GM18508 (cell line): ENCODE results near the gene VPS16.
"Not testable (repeated sequence)": the region's sequence is repeated elsewhere in the genome, so short reads cannot be mapped to it uniquely, and the experiment has no call there.

Experiments used
- ATAC-seq: cut with Tn5 transposase; IDR thresholded peaks from one replicate; pipeline ENCODE4 v1.9.1; 2021; ENCODE audit warnings: moderate number of reproducible peaks; ENCODE audit not compliant: insufficient read depth, unreplicated experiment

The VPS16 gene

DNA sequence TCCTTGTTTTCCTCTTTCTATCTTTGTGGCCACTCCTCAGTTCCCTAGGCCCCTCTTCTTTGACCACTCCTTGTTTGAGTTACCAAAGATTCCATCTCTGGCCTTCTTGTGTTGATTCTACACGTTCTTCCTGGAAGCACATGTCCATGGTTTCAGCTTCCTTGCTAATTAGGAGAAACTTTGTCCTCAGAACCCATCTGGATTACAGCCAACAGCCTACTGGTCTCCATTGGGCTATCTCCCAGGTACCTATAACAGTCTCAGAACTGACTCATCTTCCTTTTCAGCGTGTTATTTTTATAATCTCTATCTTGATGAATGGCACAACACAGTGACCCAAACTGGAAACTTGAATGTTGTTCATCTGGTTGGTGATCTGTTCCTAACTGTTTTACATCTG lies 50.2 kb downstream of the VPS16 start:
- ATAC-seq: no peak

- no peak for ATAC-seq
Observed at GRCh38 chr20:2891343-2891742, 50.8 kb downstream of the VPS16 start.

- no peak for ATAC-seq
Observed at GRCh38 chr20:2892376-2892775, 51.8 kb downstream of the VPS16 start.

GRCh38 chr20:2894221-2894620 lies 53.7 kb downstream of the VPS16 start:
- no peak for ATAC-seq

DNA sequence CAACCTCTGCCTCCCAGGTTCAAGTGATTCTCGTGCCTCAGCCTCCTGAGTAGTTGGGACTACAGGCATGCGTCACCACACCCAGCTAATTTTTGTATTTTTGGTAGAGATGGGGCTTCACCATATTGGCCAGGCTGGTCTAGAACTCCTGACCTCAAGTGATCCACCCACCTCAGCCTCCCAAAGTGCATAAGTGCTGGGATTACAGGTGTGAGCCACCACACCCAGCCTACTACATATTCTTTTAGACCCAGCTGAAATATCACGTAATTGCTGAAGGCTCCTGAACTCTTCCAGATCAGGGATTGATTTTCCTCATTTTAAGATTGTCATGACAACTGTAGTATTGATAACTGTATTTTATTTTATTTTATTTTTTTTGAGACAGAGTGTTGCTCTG lies 54.6 kb downstream of the VPS16 start:
- ATAC-seq: not testable (repeated sequence)

- no peak for ATAC-seq
Observed at GRCh38 chr20:2899243-2899642, 58.7 kb downstream of the VPS16 start.

GRCh38 chr20:2900845-2901592 lies 60.5 kb downstream of the VPS16 start:
- ATAC-seq: no peak

GRCh38 chr20:2902291-2902690 lies 61.7 kb downstream of the VPS16 start:
- ATAC-seq: no peak

GRCh38 chr20:2902818-2903217 lies 62.3 kb downstream of the VPS16 start:
- ATAC-seq: no peak

DNA sequence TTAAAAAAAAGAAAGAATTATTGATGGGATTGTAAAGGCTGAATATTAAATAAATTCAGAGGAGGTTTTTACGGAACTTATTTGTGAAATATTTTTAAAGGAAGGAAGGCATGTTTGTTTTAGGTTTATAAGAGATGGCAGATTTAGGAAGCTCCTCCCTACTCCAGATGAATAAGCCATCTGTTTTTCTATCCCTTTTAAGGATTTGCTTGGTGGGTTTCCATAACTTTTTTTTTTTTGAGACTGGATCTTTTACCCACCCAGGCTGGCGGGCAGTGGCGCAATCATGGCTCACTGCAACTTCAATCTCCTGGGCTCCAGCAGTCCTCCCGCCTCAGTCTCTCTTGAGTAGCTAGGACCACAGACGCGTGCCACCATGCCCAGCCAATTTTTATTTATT lies 63.1 kb downstream of the VPS16 start:
- ATAC-seq: no peak

- ATAC-seq: no peak
Observed at GRCh38 chr20:2907519-2907918, 67.0 kb downstream of the VPS16 start.

DNA sequence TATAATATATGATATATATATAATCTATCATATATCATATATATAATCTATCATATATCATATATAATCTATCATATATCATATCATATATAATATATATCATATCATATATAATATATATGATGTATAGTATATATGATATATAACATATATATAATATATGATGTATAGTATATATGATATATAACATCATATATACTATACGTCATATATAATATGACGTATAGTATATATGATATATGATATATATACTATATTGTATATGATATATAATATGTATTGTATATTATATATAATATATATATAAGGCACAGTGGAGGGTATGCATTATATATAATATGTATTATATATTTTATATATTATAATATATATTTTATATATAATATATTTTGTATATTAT lies 69.4 kb downstream of the VPS16 start:
- no peak for ATAC-seq

DNA sequence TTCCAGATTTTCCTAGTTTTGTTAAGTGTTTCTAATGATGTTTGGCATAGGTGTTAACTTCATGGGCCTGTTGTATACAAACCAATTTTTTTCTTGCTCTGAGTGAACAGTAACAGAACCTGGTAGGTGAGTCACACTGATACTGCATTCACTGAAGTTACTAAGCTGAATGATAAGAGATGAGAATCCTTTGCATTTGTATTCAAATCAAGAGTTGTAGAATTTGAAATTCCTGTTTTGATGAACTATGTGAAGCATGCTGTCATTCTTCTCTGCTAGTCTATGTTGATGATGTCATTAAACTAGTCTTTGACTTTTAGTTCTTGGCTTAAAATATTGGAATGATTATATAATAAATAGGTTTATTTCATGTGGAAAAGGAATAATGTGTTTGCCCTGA lies 70.7 kb downstream of the VPS16 start:
- no peak for ATAC-seq

GRCh38 chr20:2914160-2914559 lies 73.6 kb downstream of the VPS16 start:
- ATAC-seq: no peak
